DOHH2 (cell line): ENCODE measurements around the gene FA2H.

Experiments used
- H3F3A ChIP-seq: fragments of 200-600 bp; sonication (generic), shearing (Covaris generic); 2 replicates; pipeline ENCODE4 v1.6.0; 2016; ENCODE audit warnings: antibody characterized with exemption, mild to moderate bottlenecking; ENCODE audit not compliant: control insufficient read depth, insufficient read depth
- H3K27ac ChIP-seq: fragments of 200-600 bp; sonication (generic); 2 replicates; pipeline ENCODE4 v1.5.1; 2014; ENCODE audit warnings: low read depth, mild to moderate bottlenecking, low read length, moderate library complexity
- H3K27me3 ChIP-seq: fragments of 200-600 bp; sonication (generic); 2 replicates; pipeline ENCODE4 v1.6.1; 2014; ENCODE audit warnings: mild to moderate bottlenecking, low read length, mixed read lengths; ENCODE audit not compliant: control insufficient read depth
- H3K36me3 ChIP-seq: fragments of 200-600 bp; sonication (generic); 2 replicates; pipeline ENCODE4 v1.6.1; 2014; ENCODE audit warnings: mild to moderate bottlenecking, low read length, moderate library complexity, mixed read lengths; ENCODE audit not compliant: control insufficient read depth
- H3K4me1 ChIP-seq: fragments of 200-600 bp; sonication (generic); 2 replicates; pipeline ENCODE4 v1.6.1; 2014; ENCODE audit warnings: mild to moderate bottlenecking, low read length, mixed read lengths; ENCODE audit not compliant: control insufficient read depth
- H3K4me2 ChIP-seq: fragments of 200-600 bp; sonication (generic); 2 replicates; pipeline ENCODE4 v1.6.0; 2014; ENCODE audit warnings: mild to moderate bottlenecking, low read length, moderate library complexity
- H3K4me3 ChIP-seq: fragments of 200-600 bp; sonication (generic); 2 replicates; pipeline ENCODE4 v1.5.1; 2014; ENCODE audit warnings: mild to moderate bottlenecking, low read length, mixed read lengths
- H3K79me2 ChIP-seq: fragments of 200-600 bp; sonication (generic); 2 replicates; pipeline ENCODE4 v1.6.1; 2014; ENCODE audit warnings: mild to moderate bottlenecking, low read length, mixed read lengths; ENCODE audit not compliant: control insufficient read depth
- H3K9me2 ChIP-seq: fragments of 200-600 bp; sonication (generic); replicated peaks from 2 replicates; pipeline ENCODE4 v1.6.1; 2014; ENCODE audit warnings: mild to moderate bottlenecking, low read length, mixed read lengths; ENCODE audit not compliant: control insufficient read depth
- H3K9me3 ChIP-seq: fragments of 200-600 bp; sonication (generic); 2 replicates; pipeline ENCODE4 v1.6.1; 2014; ENCODE audit warnings: antibody characterized with exemption, low read length, mixed read lengths; ENCODE audit not compliant: control insufficient read depth, insufficient read depth
- H4K20me1 ChIP-seq: fragments of 200-600 bp; sonication (generic); 2 replicates; pipeline ENCODE4 v1.6.0; 2014; ENCODE audit warnings: low read depth, mild to moderate bottlenecking, antibody characterized with exemption, low read length, moderate library complexity; ENCODE audit not compliant: control insufficient read depth, insufficient read depth
- CTCF ChIP-seq: fragments of 200-600 bp; sonication (generic); IDR thresholded peaks from one replicate; pipeline ENCODE4 v1.5.1; 2014; ENCODE audit warnings: antibody characterized with exemption, mild to moderate bottlenecking, low read depth, low read length; ENCODE audit not compliant: poor library complexity, severe bottlenecking
- EZH2phosphoT487 ChIP-seq: fragments of 200-600 bp; sonication (generic); IDR thresholded peaks from 2 replicates; pipeline ENCODE4 v1.6.1; 2017; ENCODE audit warnings: borderline replicate concordance, mild to moderate bottlenecking, antibody characterized with exemption, low read length, moderate library complexity, mixed read lengths

The FA2H gene

GRCh38 chr16:74666010-74666421 lies 108.6 kb downstream of the FA2H start:
- H4K20me1 ChIP-seq, result peaks cover 14% of the 10 kb centered on the region; the same call in 1 of the 2 replicates
- TF ChIP-seq CTCF, result no peak
- no peak for TF ChIP-seq EZH2phosphoT487
- H3K27me3 ChIP-seq, result no peaks in the 10 kb centered on the region
- H3K79me2 ChIP-seq, result peaks cover 64% of the 10 kb centered on the region
- peak overlapping the region; percentile 73 for H3K4me2 ChIP-seq
- peaks cover 12% of the 10 kb centered on the region for H3K9me3 ChIP-seq
- H3K9me2 ChIP-seq, result no peaks in the 10 kb centered on the region
- peak overlapping the region; percentile 82 for H3K4me3 ChIP-seq
- H3K4me1 ChIP-seq, result peaks cover 43% of the 10 kb centered on the region
- H3K27ac ChIP-seq, result peak overlapping the region; percentile 60
- no peaks in the 10 kb centered on the region for H3F3A ChIP-seq
- peaks cover 57% of the 10 kb centered on the region for H3K36me3 ChIP-seq
